Endometrium (tissue), 2 donors: ENCODE results near the gene FAAH.
"Not testable (repeated sequence)": the region's sequence is repeated elsewhere in the genome, so short reads cannot be mapped to it uniquely, and the experiment has no call there.

Experiments
- FAIRE-seq: peaks from 2 replicates; lab custom pipeline; 2012; peaks lifted over from hg19 to GRCh38; lab: Jason Lieb, UNC
- donor health status: control.
- donor health status: control.

The FAAH gene

GRCh38 chr1:46394108-46394871 lies at the start of gene FAAH:
FAAH (plus strand) TSS chr1:46394317; CDS start chr1:46394349, 32 bp downstream.
- FAIRE-seq: no peak

- no peak for FAIRE-seq
Measured at GRCh38 chr1:46344481-46344880, 49.6 kb upstream of the FAAH start.

DNA sequence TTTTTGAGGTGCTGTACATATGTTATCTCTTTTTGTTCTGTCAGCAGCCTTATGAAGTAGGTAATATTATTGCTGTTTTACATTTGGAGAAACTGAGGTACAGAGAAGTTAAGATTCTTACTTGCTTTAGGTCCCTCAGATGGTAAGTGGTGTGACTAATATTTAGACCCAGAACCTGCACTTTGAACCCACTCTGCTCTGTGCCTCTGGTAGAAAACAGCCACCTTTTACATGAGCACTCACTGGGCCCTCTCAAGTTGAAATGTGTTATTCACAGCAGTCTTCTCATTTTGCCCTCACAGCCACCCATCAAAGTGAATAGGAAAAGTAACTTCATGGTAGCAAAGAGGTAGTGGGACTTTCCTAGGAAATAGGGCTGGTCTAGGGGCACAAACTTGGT lies 48.8 kb upstream of the FAAH start:
- FAIRE-seq: no peak

DNA sequence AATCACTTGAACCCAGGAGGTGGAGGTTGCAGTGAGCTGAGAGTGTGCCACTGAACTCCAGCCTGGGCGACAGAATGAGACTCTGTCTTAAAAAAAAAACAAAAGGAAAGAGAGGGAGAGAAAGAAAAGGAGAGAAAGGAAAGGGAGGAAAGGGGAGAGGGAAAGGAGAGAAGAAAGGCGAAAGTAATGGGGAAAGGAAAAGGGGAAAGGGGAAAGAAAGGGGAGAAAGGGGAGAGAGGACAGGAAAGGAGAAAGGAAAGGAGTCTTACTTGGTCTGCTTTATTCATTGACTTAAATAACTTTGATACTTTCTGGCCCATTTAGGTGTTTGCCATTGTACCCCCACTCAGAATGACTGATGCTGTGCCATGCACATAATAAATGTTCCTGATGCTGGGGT lies 41.8 kb upstream of the FAAH start:
- no peak for FAIRE-seq

- FAIRE-seq: not testable (repeated sequence)
Measured at GRCh38 chr1:46355920-46356319, 38.2 kb upstream of the FAAH start.

GRCh38 chr1:46362158-46362557 lies 32.0 kb upstream of the FAAH start:
- no peak for FAIRE-seq

DNA sequence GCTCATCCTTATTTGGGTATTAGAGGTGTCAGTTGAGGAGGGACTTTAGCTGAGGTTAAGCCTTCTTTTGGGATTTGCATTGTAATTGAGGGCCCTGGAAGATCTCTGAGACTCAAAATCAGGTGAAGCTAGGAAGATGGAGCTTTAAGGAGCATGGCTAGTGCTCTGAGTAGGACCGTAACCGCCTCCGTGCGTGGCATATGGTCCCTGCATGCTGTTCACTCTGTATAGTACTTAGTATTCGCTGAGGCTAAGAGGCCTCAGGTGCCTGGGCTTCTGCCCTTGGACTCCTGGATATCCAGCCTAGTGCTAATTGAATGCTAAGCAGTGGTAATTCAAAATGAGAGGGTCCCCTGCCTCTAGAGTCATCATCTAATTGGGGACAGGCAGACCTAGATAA lies 31.0 kb upstream of the FAAH start:
- FAIRE-seq: no peak

DNA sequence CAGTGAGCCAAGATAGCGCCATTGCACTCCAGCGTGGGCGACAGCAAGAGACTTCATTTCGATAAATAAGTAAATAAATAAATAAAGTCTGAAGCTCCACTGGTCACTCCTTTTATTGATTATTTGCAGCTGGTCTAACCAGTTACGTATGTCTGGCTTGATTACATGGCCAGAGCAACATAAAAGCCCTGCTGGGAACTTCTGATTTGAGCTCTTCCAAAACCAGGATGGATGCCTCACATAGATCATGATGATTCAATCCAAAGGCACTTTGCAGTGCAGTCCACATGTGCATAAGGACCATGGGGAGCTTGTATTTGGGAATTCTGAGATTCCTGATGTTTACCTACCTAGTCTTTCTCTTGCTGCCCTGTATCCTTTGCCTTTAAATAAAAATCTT lies 29.5 kb upstream of the FAAH start:
- no peak for FAIRE-seq

DNA sequence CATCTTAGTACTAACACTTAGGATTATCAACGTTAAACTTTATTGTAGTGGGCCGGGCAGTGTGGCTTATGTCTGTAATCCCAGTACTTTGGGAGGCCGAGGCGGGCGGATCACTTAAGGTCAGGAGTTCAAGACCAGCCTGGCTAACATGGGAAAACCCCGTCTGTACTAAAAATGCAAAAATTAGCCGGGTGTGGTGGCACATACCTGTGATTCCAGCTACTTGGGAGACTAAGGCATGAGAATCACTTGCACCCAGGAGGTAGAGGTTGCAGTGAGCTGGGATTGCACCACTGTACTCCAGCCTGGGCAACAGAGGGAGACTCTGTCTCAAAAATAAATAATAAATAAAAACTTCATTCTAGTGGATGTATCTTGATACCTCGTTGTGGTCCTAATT lies 28.3 kb upstream of the FAAH start:
- not testable (repeated sequence) for FAIRE-seq

DNA sequence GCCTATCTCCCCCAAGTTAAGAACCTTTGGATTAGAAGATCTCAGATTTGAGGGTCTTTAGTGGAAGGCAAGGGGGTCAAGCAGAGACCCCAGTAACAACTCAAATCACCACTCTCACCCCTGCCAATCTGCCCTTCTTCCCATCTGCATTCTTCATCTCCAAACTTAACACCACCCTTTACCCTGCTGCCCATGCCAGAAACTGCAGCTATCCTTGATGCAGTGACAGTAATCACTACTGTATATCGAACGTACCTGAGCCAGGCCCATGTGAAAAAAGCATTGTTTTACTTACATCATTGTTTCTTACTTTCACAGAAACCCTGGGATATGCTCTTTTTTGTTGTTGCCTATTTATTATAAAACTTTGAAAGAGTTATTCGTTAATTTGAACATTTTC lies 27.0 kb upstream of the FAAH start:
- no peak for FAIRE-seq

- not testable (repeated sequence) for FAIRE-seq
Measured at GRCh38 chr1:46367701-46368100, 26.4 kb upstream of the FAAH start.

- FAIRE-seq: no peak
Measured at GRCh38 chr1:46368791-46369190, 25.3 kb upstream of the FAAH start.

GRCh38 chr1:46369542-46370213 lies 24.4 kb upstream of the FAAH start:
- FAIRE-seq: no peak

DNA sequence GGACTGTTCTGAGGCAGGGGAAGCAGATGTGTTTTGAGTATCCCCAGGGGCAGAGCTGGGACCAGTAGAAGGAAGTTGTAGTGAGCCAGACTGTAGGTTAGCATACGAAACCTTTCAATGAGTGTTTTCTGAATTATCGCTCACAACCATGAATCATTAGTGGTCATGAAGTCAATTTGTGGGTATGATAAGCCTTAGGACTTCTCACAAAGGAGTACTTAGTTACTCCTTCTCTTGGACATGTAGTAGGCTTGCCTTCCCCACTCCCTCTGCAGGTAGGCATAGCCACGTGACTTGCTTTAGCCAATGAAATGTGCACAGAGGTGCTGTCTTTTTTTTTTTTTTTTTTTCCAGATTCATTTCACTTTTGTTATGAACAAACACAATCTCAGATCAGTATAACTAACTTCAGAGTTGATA lies 23.9 kb upstream of the FAAH start:
- FAIRE-seq: no peak

- FAIRE-seq: no peak
Measured at GRCh38 chr1:46372431-46372830, 21.7 kb upstream of the FAAH start.

GRCh38 chr1:46379996-46380395 lies 14.1 kb upstream of the FAAH start:
- no peak for FAIRE-seq

DNA sequence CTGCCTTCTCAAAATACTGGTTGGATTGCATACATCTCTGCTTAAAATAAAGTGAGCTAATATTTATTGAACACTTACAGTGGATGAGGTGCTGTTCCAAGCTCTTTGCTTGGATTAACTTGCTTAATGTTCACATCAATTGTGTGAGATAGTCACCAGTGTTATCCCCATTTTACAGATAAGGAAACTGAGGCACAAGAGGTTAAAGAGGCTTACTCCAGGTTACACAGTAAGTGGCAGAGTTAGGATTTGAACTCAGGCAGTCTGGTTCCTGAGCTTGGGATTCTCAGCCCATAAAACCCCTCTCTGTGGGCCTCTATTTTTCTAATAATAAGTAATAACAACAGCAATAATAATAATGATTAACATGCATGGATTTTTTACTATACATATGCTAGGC lies 13.6 kb upstream of the FAAH start:
- FAIRE-seq: no peak

DNA sequence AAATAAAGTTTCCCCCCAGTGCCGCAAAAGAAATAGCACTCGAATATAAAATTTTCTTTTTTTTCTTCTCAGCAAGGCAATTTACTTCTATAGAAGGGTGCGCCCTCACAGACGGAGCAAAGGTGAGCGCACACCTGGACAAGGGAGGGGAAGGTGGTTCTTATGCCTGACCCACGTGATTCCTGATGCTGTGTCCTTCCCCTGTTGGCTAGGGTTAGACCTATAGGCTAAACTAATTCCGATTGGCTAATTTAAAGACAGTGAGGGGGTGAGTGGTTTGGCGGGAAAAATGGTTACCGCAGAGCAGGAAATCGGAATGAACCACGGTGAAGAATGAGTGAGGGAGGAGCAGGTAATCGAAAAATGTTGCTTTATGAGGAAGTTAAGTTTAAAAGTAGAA lies 607 bp upstream of the FAAH start:
- no peak for FAIRE-seq

DNA sequence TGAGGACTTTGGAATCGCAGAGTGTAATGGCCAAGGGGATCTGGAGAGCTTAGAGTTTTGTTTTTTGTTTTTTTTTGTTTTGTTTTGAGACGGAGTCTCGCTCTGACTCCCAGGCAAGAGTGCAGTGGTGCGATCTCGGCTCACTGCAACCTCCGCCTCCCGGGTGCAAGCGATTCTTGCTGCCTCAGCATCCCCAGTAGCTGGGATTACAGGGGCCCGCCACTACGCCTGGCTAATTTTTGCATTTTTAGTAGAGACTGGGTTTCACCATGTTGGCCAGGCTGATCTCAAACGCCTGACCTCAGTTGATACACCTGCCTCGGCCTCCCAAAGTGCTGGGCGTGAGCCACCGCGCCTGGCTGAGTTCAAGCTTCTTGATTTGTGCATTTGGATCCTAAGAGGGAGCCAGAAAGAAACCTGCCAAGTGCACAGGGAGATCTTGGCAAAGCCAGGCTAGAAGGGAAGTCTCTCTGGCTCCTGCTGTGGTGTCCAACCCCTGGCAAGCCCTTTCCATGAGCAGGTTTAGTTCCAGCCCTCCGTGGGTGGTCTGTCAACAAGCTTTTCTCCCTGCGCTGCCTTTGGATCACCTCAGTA lies 852 bp downstream of the FAAH start:
- no peak for FAIRE-seq

GRCh38 chr1:46396441-46397398 lies 2.6 kb downstream of the FAAH start:
- no peak for FAIRE-seq

DNA sequence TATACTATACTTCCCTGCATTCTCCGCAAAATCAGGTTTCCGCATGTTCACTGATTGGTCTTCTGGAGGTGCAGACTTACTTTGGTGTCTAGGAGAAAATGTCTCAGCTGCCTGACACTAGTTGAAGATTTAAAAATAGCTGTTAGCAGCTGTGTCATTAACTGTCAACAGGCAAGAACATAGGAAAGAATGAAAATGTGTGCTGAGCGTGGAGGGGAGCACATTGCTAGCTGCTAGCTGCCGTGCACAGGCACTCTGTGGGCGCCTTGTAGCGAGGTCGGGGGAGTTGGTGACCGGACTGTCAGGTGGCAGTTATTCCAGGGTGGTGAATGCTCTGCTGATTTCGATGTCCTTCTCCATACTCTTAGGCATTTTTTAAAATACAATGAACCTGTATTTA lies 5.2 kb downstream of the FAAH start:
- no peak for FAIRE-seq

- no peak for FAIRE-seq
Measured at GRCh38 chr1:46400421-46400820, 6.3 kb downstream of the FAAH start.
